ENCODE results near the gene NCF4. TPM values are rescaled to one million over a fixed set of nuclear protein-coding genes. Genes with fewer than 3 reads are reported as not detected.

The NCF4 gene
- total and polyA plus RNA-seq, 12 donors: 1.1 to 18.9 (median 3.6) TPM

DNA sequence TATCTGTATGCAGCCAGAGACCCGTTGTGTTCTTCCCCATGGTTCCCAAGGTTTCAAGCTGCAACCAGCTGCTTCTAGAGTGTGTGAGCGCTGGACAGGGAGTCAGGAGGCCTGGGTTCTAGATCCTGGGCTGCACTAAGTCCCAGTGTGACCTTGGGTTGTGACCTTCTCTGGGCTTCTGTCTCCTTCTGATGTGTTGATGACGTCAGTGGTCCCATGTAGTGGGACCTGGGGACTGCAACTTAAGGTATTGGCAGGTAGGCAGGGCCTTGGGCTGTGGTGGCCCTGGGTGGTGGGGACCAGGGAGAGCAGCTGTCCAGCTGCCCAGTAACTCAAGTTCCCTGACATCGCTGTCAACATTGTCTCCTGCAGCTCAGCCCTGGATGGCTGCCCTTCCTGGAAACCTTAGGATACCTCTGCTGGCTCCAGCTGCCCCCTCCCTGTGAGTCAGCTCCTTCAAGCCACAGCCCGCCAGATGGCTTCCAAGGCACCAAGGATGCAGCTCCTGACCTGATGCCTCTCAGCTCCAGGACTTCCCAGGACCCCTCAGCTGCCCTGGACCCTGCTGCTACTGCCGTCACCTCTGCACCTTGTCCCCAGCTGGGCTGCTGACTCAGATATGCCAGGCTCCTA is 42.7 kb upstream of the NCF4 start:
- no peaks in the 10 kb centered on the region for H3K36me3 ChIP-seq
- TF ChIP-seq, protein P1, sequence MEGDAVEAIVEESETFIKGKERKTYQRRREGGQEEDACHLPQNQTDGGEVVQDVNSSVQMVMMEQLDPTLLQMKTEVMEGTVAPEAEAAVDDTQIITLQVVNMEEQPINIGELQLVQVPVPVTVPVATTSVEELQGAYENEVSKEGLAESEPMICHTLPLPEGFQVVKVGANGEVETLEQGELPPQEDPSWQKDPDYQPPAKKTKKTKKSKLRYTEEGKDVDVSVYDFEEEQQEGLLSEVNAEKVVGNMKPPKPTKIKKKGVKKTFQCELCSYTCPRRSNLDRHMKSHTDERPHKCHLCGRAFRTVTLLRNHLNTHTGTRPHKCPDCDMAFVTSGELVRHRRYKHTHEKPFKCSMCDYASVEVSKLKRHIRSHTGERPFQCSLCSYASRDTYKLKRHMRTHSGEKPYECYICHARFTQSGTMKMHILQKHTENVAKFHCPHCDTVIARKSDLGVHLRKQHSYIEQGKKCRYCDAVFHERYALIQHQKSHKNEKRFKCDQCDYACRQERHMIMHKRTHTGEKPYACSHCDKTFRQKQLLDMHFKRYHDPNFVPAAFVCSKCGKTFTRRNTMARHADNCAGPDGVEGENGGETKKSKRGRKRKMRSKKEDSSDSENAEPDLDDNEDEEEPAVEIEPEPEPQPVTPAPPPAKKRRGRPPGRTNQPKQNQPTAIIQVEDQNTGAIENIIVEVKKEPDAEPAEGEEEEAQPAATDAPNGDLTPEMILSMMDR (IDR thresholded peaks at IDR 0.05): no peak
- peaks cover 4 to 17% (median 12%) of the 10 kb centered on the region in 9 donors for H3K4me1 ChIP-seq
- WGBS, 2 donors: 71 to 77% methylated on average over 6 of the region's 6 CpGs
- intact Hi-C loops (cut with DNase I): no loop called here
- H3K27ac ChIP-seq: no peak overlapping the region
- DNase-seq: no peak
- H3K4me3 ChIP-seq: no peak overlapping the region
- no peaks in the 10 kb centered on the region for H3K9me3 ChIP-seq
- H3K27me3 ChIP-seq: peaks cover 37 to 98% (median 90%) of the 10 kb centered on the region in 7 donors
- no peak for ATAC-seq

DNA sequence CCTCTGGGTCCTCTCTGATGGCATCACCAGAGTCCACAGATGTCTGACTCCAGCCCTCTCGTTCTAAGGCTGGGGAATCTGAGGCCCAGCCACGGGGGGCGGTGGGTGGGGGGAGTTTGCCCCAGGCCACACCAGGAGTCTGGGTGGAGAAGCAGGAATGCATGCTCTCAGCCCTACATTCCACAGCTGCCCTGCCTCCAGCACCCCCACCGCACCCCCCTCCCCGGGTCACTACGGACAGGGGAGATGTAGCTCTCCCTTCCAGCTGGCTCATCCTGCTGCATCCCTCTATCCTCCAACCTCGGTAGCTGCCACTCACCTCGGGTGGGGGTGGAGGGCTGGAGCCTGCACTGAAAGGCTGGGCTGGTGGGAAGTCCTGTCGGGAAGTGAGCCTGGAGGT is 41.7 kb upstream of the NCF4 start:
- intact Hi-C loops (cut with DNase I): no loop called here
- no peaks in the 10 kb centered on the region for H3K9me3 ChIP-seq
- no peak overlapping the region for H3K27ac ChIP-seq
- H3K4me1 ChIP-seq: peaks cover 4 to 21% (median 12%) of the 10 kb centered on the region in 9 donors
- no peak for DNase-seq
- ATAC-seq: no peak
- peaks cover 37 to 97% (median 81%) of the 10 kb centered on the region in 7 donors for H3K27me3 ChIP-seq
- no peaks in the 10 kb centered on the region for H3K36me3 ChIP-seq
- WGBS, 2 donors: 20 to 22% methylated on average over 9 of the region's 9 CpGs
- TF ChIP-seq, protein P1 (IDR thresholded peaks at IDR 0.05): no peak
- H3K4me3 ChIP-seq: no peak overlapping the region

DNA sequence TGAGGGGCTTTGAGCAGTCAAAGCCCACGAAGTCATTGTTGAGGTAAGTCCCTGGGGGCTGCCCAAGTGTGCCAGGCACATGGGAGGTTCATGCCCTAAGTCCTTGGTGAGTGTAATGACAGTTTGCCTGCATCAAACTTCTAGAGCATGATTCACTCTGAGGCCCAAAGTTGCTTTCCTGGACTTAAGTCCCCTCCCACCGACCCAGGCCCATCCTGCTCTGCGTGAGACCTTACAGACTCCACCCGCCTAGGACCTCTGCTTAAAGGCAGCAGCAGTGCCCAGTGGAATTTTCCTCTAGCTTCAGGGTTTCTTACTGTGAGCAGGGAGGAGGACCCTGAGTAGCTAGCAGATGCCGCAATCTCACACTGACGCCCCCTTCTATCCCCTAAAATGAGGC is 38.2 kb upstream of the NCF4 start:
- Histone ChIP-seq H3K9me3 (no peaks in the 10 kb centered on the region), H3K27ac (no peak overlapping the region), H3K4me1 (peaks cover 0 to 6% (median 0%) of the 10 kb centered on the region in 9 donors), H3K36me3 (no peaks in the 10 kb centered on the region), H3K27me3 (peaks cover 21 to 80% (median 50%) of the 10 kb centered on the region in 7 donors), H3K4me3 (no peak overlapping the region)
- no peak for DNase-seq
- 62 to 70% methylated on average over 6 of the region's 6 CpGs for WGBS, 2 donors
- TF ChIP-seq, protein P1 (IDR thresholded peaks at IDR 0.05): no peak
- ATAC-seq: no peak
- intact Hi-C loops (cut with DNase I): no loop called here

GRCh38 chr22:36823186-36823839 is 37.5 kb upstream of the NCF4 start:
- no peak overlapping the region for H3K4me3 ChIP-seq
- no peak for ATAC-seq
- H3K9me3 ChIP-seq: no peaks in the 10 kb centered on the region
- no peak overlapping the region for H3K27ac ChIP-seq
- intact Hi-C loops (cut with DNase I): no loop called here
- WGBS, 2 donors: 36 to 38% methylated on average over 17 of the region's 17 CpGs
- TF ChIP-seq, protein P1 (IDR thresholded peaks at IDR 0.05): no peak
- H3K36me3 ChIP-seq: no peaks in the 10 kb centered on the region
- peaks cover 0 to 6% (median 0%) of the 10 kb centered on the region in 9 donors for H3K4me1 ChIP-seq
- peaks cover 16 to 73% (median 43%) of the 10 kb centered on the region in 7 donors for H3K27me3 ChIP-seq
- no peak for DNase-seq

Data from heart right ventricle (tissue), 16 donors.